GM15510 (cell line): Measurements from ENCODE around the gene SLC7A8.

Experiments
- POLR2A ChIP-seq: IDR thresholded peaks from 3 replicates; pipeline ENCODE4 v1.6.1; 2011; ENCODE audit warnings: borderline replicate concordance; ENCODE audit not compliant: insufficient read length; ENCODE audit errors: extremely low read depth

SLC7A8 gene

GRCh38 chr14:23117371-23118020, 66.0 kb downstream of the SLC7A8 start:
- TF ChIP-seq POLR2A: no peak

- TF ChIP-seq POLR2A: no peak
These were observed 67.5 kb downstream of the SLC7A8 start for GRCh38 chr14:23115918-23116317.

- no peak for TF ChIP-seq POLR2A
These were observed 68.3 kb downstream of the SLC7A8 start for GRCh38 chr14:23115039-23115731.

GRCh38 chr14:23114669-23115038, 68.8 kb downstream of the SLC7A8 start:
- TF ChIP-seq POLR2A: no peak

GRCh38 chr14:23114120-23114458, 69.4 kb downstream of the SLC7A8 start:
- no peak for TF ChIP-seq POLR2A

GRCh38 chr14:23113431-23114119, 69.9 kb downstream of the SLC7A8 start:
- TF ChIP-seq POLR2A: no peak

GRCh38 chr14:23112359-23113178, 70.9 kb downstream of the SLC7A8 start:
- no peak for TF ChIP-seq POLR2A

- TF ChIP-seq POLR2A: no peak
These were observed 72.7 kb downstream of the SLC7A8 start for GRCh38 chr14:23110579-23111365.

- no peak for TF ChIP-seq POLR2A
These were observed 73.7 kb downstream of the SLC7A8 start for GRCh38 chr14:23109769-23110168.

- TF ChIP-seq POLR2A: no peak
These were observed 76.8 kb downstream of the SLC7A8 start for GRCh38 chr14:23106747-23107045.

GRCh38 chr14:23105348-23105824, 78.1 kb downstream of the SLC7A8 start:
- TF ChIP-seq POLR2A: no peak

GRCh38 chr14:23104591-23105347, 78.7 kb downstream of the SLC7A8 start, which contains the start of gene CIROP:
CIROP (minus strand) TSS chr14:23104989; CDS start chr14:23104920, 69 bp downstream.
- no peak for TF ChIP-seq POLR2A

- no peak for TF ChIP-seq POLR2A
These were observed 79.3 kb downstream of the SLC7A8 start for GRCh38 chr14:23104070-23104590.
